OCI-LY3 (cell line): ENCODE data around the gene TCEAL4.

Source experiments
- H2AFZ ChIP-seq: fragments of 200-600, 300-600 bp; shearing (Covaris generic); 2 replicates; pipeline ENCODE4 v1.6.0; 2014; ENCODE audit warnings: antibody characterized with exemption, low read depth, low read length
- H3K27ac ChIP-seq: fragments of 200-600, 300-600 bp; sonication (generic); 2 replicates; pipeline ENCODE4 v1.5.1; 2014; ENCODE audit warnings: mild to moderate bottlenecking, low read length, moderate library complexity, mixed read lengths
- H3K27me3 ChIP-seq: fragments of 200-600, 300-600 bp; sonication (generic); 2 replicates; pipeline ENCODE4 v1.6.1; 2014; ENCODE audit warnings: low read depth, low read length, mixed read lengths
- H3K36me3 ChIP-seq: fragments of 200-600, 300-600 bp; sonication (generic); replicated peaks from 2 replicates; pipeline ENCODE3; 2014; ENCODE audit warnings: low read depth, low read length, mixed read lengths
- H3K4me1 ChIP-seq: fragments of 300-600, 200-600 bp; sonication (generic); 2 replicates; pipeline ENCODE4 v1.6.1; 2014; ENCODE audit warnings: low read length, mixed read lengths
- H3K4me2 ChIP-seq: fragments of 200-600, 300-600 bp; sonication (generic); 2 replicates; pipeline ENCODE4 v1.6.1; 2014; ENCODE audit warnings: low read length, mixed read lengths
- H3K4me3 ChIP-seq: fragments of 300-600, 200-600 bp; sonication (generic); 2 replicates; pipeline ENCODE4 v1.5.1; 2014; ENCODE audit warnings: antibody characterized with exemption, mild to moderate bottlenecking, low read length, moderate library complexity
- H3K79me2 ChIP-seq: fragments of 300-600, 200-600 bp; shearing (Covaris generic); 2 replicates; pipeline ENCODE4 v1.6.1; 2014; ENCODE audit warnings: mild to moderate bottlenecking, low read length, mixed read lengths
- H3K9ac ChIP-seq: fragments of 300-600, 200-600 bp; shearing (Covaris generic); 2 replicates; pipeline ENCODE4 v1.6.0; 2014; ENCODE audit warnings: mild to moderate bottlenecking, low read length, moderate library complexity
- H3K9me3 ChIP-seq: fragments of 200-600, 300-600 bp; shearing (Covaris generic); 2 replicates; pipeline ENCODE4 v1.6.1; 2014; ENCODE audit warnings: low read length, mixed read lengths; ENCODE audit not compliant: insufficient read depth
- H4K20me1 ChIP-seq: fragments of 200-600, 300-600 bp; sonication (generic); 2 replicates; pipeline ENCODE4 v1.6.1; 2016; ENCODE audit warnings: low read length, mixed read lengths; ENCODE audit not compliant: insufficient read depth
- EZH2phosphoT487 ChIP-seq: fragments of 200-600 bp; shearing (Covaris generic); IDR thresholded peaks from 2 replicates; pipeline ENCODE4 v1.6.1; 2018; ENCODE audit warnings: antibody characterized with exemption, mixed run types, low read depth
- TF ChIP-seq, protein P1 (sequence below): fragments of 200-600, 300-600 bp; sonication (generic); IDR thresholded peaks from 2 replicates; pipeline ENCODE4 v1.5.1; 2014; ENCODE audit warnings: antibody characterized with exemption, low read length, low read depth

TCEAL4 gene

GRCh38 chrX:103608306-103608963 lies 23.1 kb downstream of the TCEAL4 start:
- H3K4me1 ChIP-seq: peaks cover 8% of the 10 kb centered on the region; the same call in 1 of the 2 replicates
- peak overlapping the region; percentile 67 for H3K4me2 ChIP-seq
- TF ChIP-seq, protein P1, sequence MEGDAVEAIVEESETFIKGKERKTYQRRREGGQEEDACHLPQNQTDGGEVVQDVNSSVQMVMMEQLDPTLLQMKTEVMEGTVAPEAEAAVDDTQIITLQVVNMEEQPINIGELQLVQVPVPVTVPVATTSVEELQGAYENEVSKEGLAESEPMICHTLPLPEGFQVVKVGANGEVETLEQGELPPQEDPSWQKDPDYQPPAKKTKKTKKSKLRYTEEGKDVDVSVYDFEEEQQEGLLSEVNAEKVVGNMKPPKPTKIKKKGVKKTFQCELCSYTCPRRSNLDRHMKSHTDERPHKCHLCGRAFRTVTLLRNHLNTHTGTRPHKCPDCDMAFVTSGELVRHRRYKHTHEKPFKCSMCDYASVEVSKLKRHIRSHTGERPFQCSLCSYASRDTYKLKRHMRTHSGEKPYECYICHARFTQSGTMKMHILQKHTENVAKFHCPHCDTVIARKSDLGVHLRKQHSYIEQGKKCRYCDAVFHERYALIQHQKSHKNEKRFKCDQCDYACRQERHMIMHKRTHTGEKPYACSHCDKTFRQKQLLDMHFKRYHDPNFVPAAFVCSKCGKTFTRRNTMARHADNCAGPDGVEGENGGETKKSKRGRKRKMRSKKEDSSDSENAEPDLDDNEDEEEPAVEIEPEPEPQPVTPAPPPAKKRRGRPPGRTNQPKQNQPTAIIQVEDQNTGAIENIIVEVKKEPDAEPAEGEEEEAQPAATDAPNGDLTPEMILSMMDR: no peak
- no peak for TF ChIP-seq EZH2phosphoT487
- H3K4me3 ChIP-seq: peak overlapping the region; percentile 95
- peak overlapping the region; percentile 79; the same call in 1 of the 2 replicates for H2AFZ ChIP-seq
- peaks cover 7% of the 10 kb centered on the region; the same call in 1 of the 2 replicates for H3K27me3 ChIP-seq
- H3K9me3 ChIP-seq: no peaks in the 10 kb centered on the region
- no peak overlapping the region; the same call in 1 of the 2 replicates for H3K27ac ChIP-seq
- no peaks in the 10 kb centered on the region for H3K79me2 ChIP-seq
- no peaks in the 10 kb centered on the region for H4K20me1 ChIP-seq
- no peaks in the 10 kb centered on the region for H3K36me3 ChIP-seq
- peak overlapping the region; percentile 75 for H3K9ac ChIP-seq

DNA sequence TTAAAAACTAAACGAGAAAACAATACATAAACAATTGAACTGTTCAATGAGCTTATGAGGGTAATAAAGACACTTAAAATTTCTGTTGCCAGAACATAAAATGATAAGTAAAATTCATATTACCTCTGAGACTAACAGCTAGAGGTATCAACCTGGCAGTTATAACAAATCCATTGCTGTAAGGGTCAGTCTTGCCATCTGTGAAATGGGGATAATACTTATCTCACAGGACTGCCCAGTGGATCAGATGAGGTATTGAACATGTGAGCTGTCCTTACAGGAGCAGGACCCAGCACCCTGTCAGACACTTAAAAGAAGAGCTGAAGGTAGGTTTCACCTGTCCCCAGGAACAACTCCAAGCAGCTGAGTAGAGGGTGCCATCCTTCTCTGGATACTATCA lies 25.0 kb downstream of the TCEAL4 start:
- Histone ChIP-seq H4K20me1 (no peaks in the 10 kb centered on the region), H3K9me3 (no peaks in the 10 kb centered on the region), H3K79me2 (no peaks in the 10 kb centered on the region), H3K36me3 (no peaks in the 10 kb centered on the region), H3K9ac (no peak overlapping the region), H3K4me2 (no peak overlapping the region), H3K4me1 (peaks cover 8% of the 10 kb centered on the region; the same call in 1 of the 2 replicates), H3K4me3 (no peak overlapping the region), H2AFZ (no peak overlapping the region), H3K27ac (no peak overlapping the region), H3K27me3 (peaks cover 7% of the 10 kb centered on the region; the same call in 1 of the 2 replicates)
- TF ChIP-seq, protein P1: no peak
- no peak for TF ChIP-seq EZH2phosphoT487

GRCh38 chrX:103613362-103613890 lies 28.1 kb downstream of the TCEAL4 start:
- Histone ChIP-seq H3K4me2 (no peak overlapping the region), H3K27ac (no peak overlapping the region), H3K79me2 (no peaks in the 10 kb centered on the region), H3K4me3 (no peak overlapping the region), H4K20me1 (no peaks in the 10 kb centered on the region), H3K9ac (no peak overlapping the region), H3K9me3 (no peaks in the 10 kb centered on the region), H3K36me3 (no peaks in the 10 kb centered on the region), H2AFZ (no peak overlapping the region), H3K27me3 (no peaks in the 10 kb centered on the region), H3K4me1 (0 out of 2 replicates have a peak, but pooled peaks cover 2% of the 10 kb centered on the region)
- TF ChIP-seq EZH2phosphoT487: no peak
- TF ChIP-seq, protein P1: no peak

DNA sequence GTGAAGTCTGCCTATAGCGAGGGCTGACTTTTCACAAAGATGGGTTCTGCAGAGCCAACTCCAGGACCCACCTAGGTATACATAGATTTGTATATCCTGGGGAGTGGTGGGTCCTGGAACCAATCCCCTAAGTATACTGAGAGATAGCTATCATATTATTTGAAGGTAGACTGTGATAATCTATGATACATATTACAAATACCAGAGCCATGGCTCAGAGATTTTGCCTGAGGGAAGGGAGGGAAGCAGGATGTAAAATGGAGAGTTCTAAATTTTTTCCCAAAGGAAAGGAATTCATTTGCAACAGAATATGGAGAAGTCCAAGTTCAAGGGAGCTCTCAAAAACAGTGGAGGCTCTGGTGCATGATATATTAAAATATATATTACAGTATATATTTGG lies 29.7 kb downstream of the TCEAL4 start:
- no peak overlapping the region for H3K9ac ChIP-seq
- no peak overlapping the region for H3K4me3 ChIP-seq
- H2AFZ ChIP-seq: no peak overlapping the region
- no peak for TF ChIP-seq EZH2phosphoT487
- TF ChIP-seq, protein P1: no peak
- no peaks in the 10 kb centered on the region for H3K27me3 ChIP-seq
- H3K4me1 ChIP-seq: no peaks in the 10 kb centered on the region
- H3K36me3 ChIP-seq: no peaks in the 10 kb centered on the region
- no peaks in the 10 kb centered on the region for H4K20me1 ChIP-seq
- no peak overlapping the region for H3K27ac ChIP-seq
- H3K9me3 ChIP-seq: no peaks in the 10 kb centered on the region
- no peaks in the 10 kb centered on the region for H3K79me2 ChIP-seq
- H3K4me2 ChIP-seq: no peak overlapping the region
